EH (cell line): ENCODE data around the gene NFASC.

Experiments
- DNase-seq: peaks from one replicate; pipeline ENCODE4 v3.0.0-alpha.2; 2015; ENCODE audit warnings: low read depth

The NFASC gene

GRCh38 chr1:204859861-204860267, 10.8 kb upstream of the NFASC start:
- DNase-seq: peak; percentile 14

- DNase-seq: no peak
Observed at GRCh38 chr1:204863024-204863423, 7.6 kb upstream of the NFASC start.

GRCh38 chr1:204863730-204864129, 6.9 kb upstream of the NFASC start:
- no peak for DNase-seq

- DNase-seq: no peak
Observed at GRCh38 chr1:204866051-204866596, 4.5 kb upstream of the NFASC start.

GRCh38 chr1:204867203-204867602, 3.5 kb upstream of the NFASC start:
- no peak for DNase-seq

- DNase-seq: no peak
Observed at GRCh38 chr1:204867666-204868339, 2.9 kb upstream of the NFASC start.

GRCh38 chr1:204868340-204868700, 2.3 kb upstream of the NFASC start:
- DNase-seq: no peak

GRCh38 chr1:204869097-204869496, 1.6 kb upstream of the NFASC start:
- no peak for DNase-seq

GRCh38 chr1:204871405-204872037, 859 bp downstream of the NFASC start:
- peak; percentile 43 for DNase-seq

GRCh38 chr1:204872262-204872881, 1.7 kb downstream of the NFASC start:
- peak; percentile 79 for DNase-seq

GRCh38 chr1:204873176-204873575, 2.5 kb downstream of the NFASC start:
- no peak for DNase-seq

GRCh38 chr1:204873714-204874113, 3.1 kb downstream of the NFASC start:
- no peak for DNase-seq

GRCh38 chr1:204874274-204874673, 3.6 kb downstream of the NFASC start:
- no peak for DNase-seq

GRCh38 chr1:204875255-204875654, 4.6 kb downstream of the NFASC start:
- DNase-seq: no peak

GRCh38 chr1:204878621-204879234, 8.1 kb downstream of the NFASC start:
- peak; percentile 26 for DNase-seq

GRCh38 chr1:204879351-204879750, 8.7 kb downstream of the NFASC start:
- peak; percentile 22 for DNase-seq

GRCh38 chr1:204880906-204881305, 10.2 kb downstream of the NFASC start:
- no peak for DNase-seq

- no peak for DNase-seq
Observed at GRCh38 chr1:204882479-204882878, 11.8 kb downstream of the NFASC start.

GRCh38 chr1:204883405-204883804, 12.7 kb downstream of the NFASC start:
- no peak for DNase-seq

GRCh38 chr1:204885288-204885711, 14.6 kb downstream of the NFASC start:
- DNase-seq: peak; percentile 79

- DNase-seq: peak; percentile 76
Observed at GRCh38 chr1:204885790-204886189, 15.1 kb downstream of the NFASC start.

- DNase-seq: no peak
Observed at GRCh38 chr1:204887846-204888245, 17.2 kb downstream of the NFASC start.

GRCh38 chr1:204888294-204888693, 17.6 kb downstream of the NFASC start:
- DNase-seq: peak; percentile 82
